WTC11 (cell line): ENCODE results near the gene RAPGEF3. TPM values are rescaled to one million over a fixed set of nuclear protein-coding genes. Genes with fewer than 3 reads are reported as not detected.
A peak's percentile ranks its signal among the peaks of the same experiment; 100 is the strongest.

Source experiments
- ATAC-seq: fragments of 200-7000 bp; cut with Tn5 transposase; 2 replicates; pipeline ENCODE4 v1.10.0; 2021; ENCODE audit warnings: mild to moderate bottlenecking, moderate library complexity
- CTCF ChIA-PET: fragments of 300-600 bp; sonication (Branson Sonifier 250); formaldehyde crosslinking; loops from one replicate; lab custom pipeline; 2021; ENCODE audit warnings: antibody characterized with exemption; lab: Charles Lee
- POLR2A ChIA-PET: fragments of 350-600 bp; sonication (Branson Sonifier 250); formaldehyde crosslinking; loops from one replicate; lab custom pipeline; 2021; ENCODE audit warnings: antibody characterized with exemption; lab: Charles Lee
- DNase-seq: peaks from one replicate; pipeline ENCODE4 v3.0.0; 2021; ENCODE audit warnings: low spot score
- H3K27ac Mint-ChIP-seq: 2 replicates; pipeline ENCODE4 v1.8.0; 2021; ENCODE audit warnings: mixed read lengths
- H3K27me3 Mint-ChIP-seq: 2 replicates; pipeline ENCODE4 v1.8.0; 2021; ENCODE audit warnings: low read depth, mild to moderate bottlenecking, moderate library complexity, mixed read lengths
- H3K36me3 Mint-ChIP-seq: 2 replicates; pipeline ENCODE4 v1.8.0; 2021; ENCODE audit warnings: mixed read lengths
- H3K4me1 Mint-ChIP-seq: 2 replicates; pipeline ENCODE4 v1.8.0; 2022; ENCODE audit warnings: mixed read lengths
- H3K4me3 Mint-ChIP-seq: 2 replicates; pipeline ENCODE4 v1.8.0; 2021; ENCODE audit warnings: mild to moderate bottlenecking, moderate library complexity, mixed read lengths
- H3K9me3 Mint-ChIP-seq: 2 replicates; pipeline ENCODE4 v1.8.0; 2021; ENCODE audit warnings: mixed read lengths
- CREM ChIP-seq: sonication (generic); formaldehyde crosslinking; IDR thresholded peaks from 2 replicates; pipeline ENCODE4 v1.8.1; 2022; ENCODE audit warnings: mild to moderate bottlenecking, missing genetic modification reagents, moderate library complexity
- CTCF ChIP-seq: fragments of 200-600 bp; IDR thresholded peaks from 2 replicates; pipeline ENCODE4 v1.8.0; 2022; ENCODE audit warnings: antibody characterized with exemption
- HMGA2 ChIP-seq: fragments of 250-450 bp; sonication (Bioruptor Pico); IDR thresholded peaks from 2 replicates; pipeline ENCODE4 v1.4.0; 2021; ENCODE audit warnings: mild to moderate bottlenecking, moderate library complexity
- JAZF1 ChIP-seq: fragments of 250-450 bp; sonication (Bioruptor Pico); IDR thresholded peaks from 2 replicates; pipeline ENCODE4 v1.9.0; 2021; ENCODE audit warnings: moderate library complexity, mild to moderate bottlenecking, inconsistent platforms
- MYBL2 ChIP-seq: sonication (generic); formaldehyde crosslinking; IDR thresholded peaks from 2 replicates; pipeline ENCODE4 v1.8.1; 2023; ENCODE audit warnings: mild to moderate bottlenecking, moderate library complexity, missing genetic modification reagents
- PRDM15 ChIP-seq: sonication (generic); formaldehyde crosslinking; IDR thresholded peaks from 2 replicates; pipeline ENCODE4 v1.8.0; 2022; ENCODE audit warnings: missing genetic modification reagents
- RORB ChIP-seq: fragments of 250-450 bp; sonication (Bioruptor Pico); IDR thresholded peaks from 2 replicates; pipeline ENCODE4 v1.9.0; 2021; ENCODE audit warnings: mild to moderate bottlenecking
- ZNF281 ChIP-seq: sonication (generic); formaldehyde crosslinking; IDR thresholded peaks from 2 replicates; pipeline ENCODE4 v1.8.0; 2023; ENCODE audit warnings: mild to moderate bottlenecking, missing genetic modification reagents
- ZNF512 ChIP-seq: sonication (generic); formaldehyde crosslinking; IDR thresholded peaks from 2 replicates; pipeline ENCODE4 v1.8.1; 2022; ENCODE audit warnings: missing genetic modification reagents, borderline replicate concordance
- total RNA-seq: library from RNA; stranded (reverse); gene quantifications from 3 replicates; pipeline ENCODE4 v1.2.3, GENCODE V29; 2021
- TF ChIP-seq, protein P1 (sequence below): sonication (generic); formaldehyde crosslinking; IDR thresholded peaks from 2 replicates; pipeline ENCODE4 v1.8.1; 2023; ENCODE audit warnings: mild to moderate bottlenecking, missing genetic modification reagents, moderate library complexity
- TF ChIP-seq, protein P2 (sequence below): sonication (generic); formaldehyde crosslinking; IDR thresholded peaks from 2 replicates; pipeline ENCODE4 v1.8.1; 2023; ENCODE audit warnings: mild to moderate bottlenecking, missing genetic modification reagents, borderline replicate concordance
- TF ChIP-seq, protein P3 (sequence below): sonication (generic); formaldehyde crosslinking; IDR thresholded peaks from 2 replicates; pipeline ENCODE4 v1.8.1; 2022; ENCODE audit warnings: low read depth, mild to moderate bottlenecking, moderate library complexity, missing genetic modification reagents, borderline replicate concordance

RAPGEF3 gene
- total RNA-seq, 1 experiment from 2014 or later: 13.3 TPM

DNA sequence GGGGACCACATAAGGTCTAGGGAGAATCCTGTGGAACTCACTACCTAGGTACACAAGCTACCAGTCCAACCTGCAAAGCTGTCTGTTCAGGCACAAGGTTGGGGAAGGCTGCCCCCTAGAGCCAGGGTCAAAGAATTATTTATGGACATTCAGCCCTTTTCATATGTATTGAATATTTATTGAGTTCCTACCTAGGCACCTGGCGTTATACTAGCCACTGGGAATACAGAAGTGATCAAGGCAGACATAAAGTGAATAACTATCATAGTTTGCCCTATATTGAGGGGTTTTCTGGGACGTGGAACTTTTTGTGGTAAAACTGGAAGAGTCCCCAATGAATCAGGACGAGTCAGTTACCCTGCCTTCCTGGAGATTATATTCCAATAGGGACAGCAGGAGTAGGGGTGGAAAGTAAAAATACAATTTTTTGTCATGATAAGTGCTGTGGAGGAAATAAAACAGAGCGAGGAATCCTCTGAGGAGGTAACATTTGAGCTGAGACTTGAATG lies 8.6 kb upstream of the RAPGEF3 start:
- CTCF ChIA-PET: interaction anchor here (0.6 to 19.3 kb wide), 26 partner anchors 11 to 1610 kb away, joined by 3 to 735 read pairs (median 4); partner anchors contain the start of genes HDAC7, RAPGEF3 and VDR
- Mint-ChIP-seq H3K36me3 (no peaks in the 10 kb centered on the region), H3K9me3 (no peaks in the 10 kb centered on the region), H3K27me3 (peaks cover 6% of the 10 kb centered on the region), H3K27ac (no peak overlapping the region), H3K4me1 (peaks cover 18% of the 10 kb centered on the region), H3K4me3 (no peak overlapping the region)
- peak; percentile 61 for ATAC-seq
- no peak for TF ChIP-seq JAZF1 (CRISPR knock-in tag)
- TF ChIP-seq ZNF281 (CRISPR knock-in tag): no peak
- no peak for TF ChIP-seq RORB (CRISPR knock-in tag)
- TF ChIP-seq CTCF: peak; percentile 51; the same call in 1 of the 2 replicates
- TF ChIP-seq CREM (CRISPR knock-in tag): no peak
- no peak for TF ChIP-seq HMGA2 (CRISPR knock-in tag)
- TF ChIP-seq, protein P1, sequence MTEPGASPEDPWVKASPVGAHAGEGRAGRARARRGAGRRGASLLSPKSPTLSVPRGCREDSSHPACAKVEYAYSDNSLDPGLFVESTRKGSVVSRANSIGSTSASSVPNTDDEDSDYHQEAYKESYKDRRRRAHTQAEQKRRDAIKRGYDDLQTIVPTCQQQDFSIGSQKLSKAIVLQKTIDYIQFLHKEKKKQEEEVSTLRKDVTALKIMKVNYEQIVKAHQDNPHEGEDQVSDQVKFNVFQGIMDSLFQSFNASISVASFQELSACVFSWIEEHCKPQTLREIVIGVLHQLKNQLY (CRISPR knock-in tag): no peak
- TF ChIP-seq, protein P2, sequence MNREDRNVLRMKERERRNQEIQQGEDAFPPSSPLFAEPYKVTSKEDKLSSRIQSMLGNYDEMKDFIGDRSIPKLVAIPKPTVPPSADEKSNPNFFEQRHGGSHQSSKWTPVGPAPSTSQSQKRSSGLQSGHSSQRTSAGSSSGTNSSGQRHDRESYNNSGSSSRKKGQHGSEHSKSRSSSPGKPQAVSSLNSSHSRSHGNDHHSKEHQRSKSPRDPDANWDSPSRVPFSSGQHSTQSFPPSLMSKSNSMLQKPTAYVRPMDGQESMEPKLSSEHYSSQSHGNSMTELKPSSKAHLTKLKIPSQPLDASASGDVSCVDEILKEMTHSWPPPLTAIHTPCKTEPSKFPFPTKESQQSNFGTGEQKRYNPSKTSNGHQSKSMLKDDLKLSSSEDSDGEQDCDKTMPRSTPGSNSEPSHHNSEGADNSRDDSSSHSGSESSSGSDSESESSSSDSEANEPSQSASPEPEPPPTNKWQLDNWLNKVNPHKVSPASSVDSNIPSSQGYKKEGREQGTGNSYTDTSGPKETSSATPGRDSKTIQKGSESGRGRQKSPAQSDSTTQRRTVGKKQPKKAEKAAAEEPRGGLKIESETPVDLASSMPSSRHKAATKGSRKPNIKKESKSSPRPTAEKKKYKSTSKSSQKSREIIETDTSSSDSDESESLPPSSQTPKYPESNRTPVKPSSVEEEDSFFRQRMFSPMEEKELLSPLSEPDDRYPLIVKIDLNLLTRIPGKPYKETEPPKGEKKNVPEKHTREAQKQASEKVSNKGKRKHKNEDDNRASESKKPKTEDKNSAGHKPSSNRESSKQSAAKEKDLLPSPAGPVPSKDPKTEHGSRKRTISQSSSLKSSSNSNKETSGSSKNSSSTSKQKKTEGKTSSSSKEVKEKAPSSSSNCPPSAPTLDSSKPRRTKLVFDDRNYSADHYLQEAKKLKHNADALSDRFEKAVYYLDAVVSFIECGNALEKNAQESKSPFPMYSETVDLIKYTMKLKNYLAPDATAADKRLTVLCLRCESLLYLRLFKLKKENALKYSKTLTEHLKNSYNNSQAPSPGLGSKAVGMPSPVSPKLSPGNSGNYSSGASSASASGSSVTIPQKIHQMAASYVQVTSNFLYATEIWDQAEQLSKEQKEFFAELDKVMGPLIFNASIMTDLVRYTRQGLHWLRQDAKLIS (CRISPR knock-in tag): no peak
- peak; percentile 76 for DNase-seq
- POLR2A ChIA-PET: interaction anchor here (0.8 to 1.5 kb wide), 7 partner anchors 9 to 61 kb away, joined by 3 to 6 read pairs (median 4); partner anchors contain the start of genes RAPGEF3 and RPAP3

DNA sequence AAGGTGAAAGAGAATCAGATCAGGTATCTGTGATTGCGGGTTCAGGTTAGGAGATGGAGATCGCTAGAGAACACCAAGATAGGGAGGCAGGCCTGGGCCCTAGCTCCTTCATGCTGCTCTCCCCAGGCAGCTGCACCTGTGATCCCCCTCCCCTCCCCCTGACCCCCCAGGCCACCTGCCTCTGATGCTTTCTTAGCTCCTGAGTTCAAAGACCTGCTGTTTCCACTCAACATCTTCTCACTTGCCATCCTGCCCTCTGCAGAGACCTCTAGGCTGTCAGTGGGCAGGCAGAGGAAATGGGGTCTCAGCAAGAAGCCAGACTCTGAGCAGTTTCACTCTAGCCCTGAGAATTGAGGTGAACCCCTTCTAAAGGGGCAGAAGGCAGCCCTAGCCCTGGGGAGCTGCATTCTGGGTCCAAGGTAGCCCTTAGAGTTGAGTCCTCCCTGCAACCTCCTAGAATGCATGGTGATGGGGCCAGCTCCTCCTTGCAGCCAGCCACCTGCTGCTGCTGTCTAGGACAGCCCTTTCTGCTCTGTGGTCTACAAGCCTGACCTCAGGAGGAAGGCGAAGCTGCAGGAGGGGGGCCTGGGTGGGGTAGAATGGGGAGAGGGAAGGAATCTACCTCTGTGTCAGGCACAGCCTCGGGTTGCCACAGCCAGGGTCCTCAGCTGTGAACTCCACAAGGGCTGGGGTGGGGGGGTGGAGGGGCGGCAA lies 8.0 kb upstream of the RAPGEF3 start:
- no peak for DNase-seq
- POLR2A ChIA-PET: interaction anchor here (0.8 to 1.5 kb wide), 7 partner anchors 8 to 61 kb away, joined by 3 to 6 read pairs (median 4); partner anchors contain the start of genes RAPGEF3 and RPAP3
- TF ChIP-seq ZNF512 (CRISPR knock-in tag): no peak
- TF ChIP-seq, protein P3, sequence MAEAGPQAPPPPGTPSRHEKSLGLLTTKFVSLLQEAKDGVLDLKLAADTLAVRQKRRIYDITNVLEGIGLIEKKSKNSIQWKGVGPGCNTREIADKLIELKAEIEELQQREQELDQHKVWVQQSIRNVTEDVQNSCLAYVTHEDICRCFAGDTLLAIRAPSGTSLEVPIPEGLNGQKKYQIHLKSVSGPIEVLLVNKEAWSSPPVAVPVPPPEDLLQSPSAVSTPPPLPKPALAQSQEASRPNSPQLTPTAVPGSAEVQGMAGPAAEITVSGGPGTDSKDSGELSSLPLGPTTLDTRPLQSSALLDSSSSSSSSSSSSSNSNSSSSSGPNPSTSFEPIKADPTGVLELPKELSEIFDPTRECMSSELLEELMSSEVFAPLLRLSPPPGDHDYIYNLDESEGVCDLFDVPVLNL (CRISPR knock-in tag): no peak
- no peak; the same call in 1 of the 2 replicates for TF ChIP-seq CTCF
- TF ChIP-seq MYBL2 (CRISPR knock-in tag): no peak
- TF ChIP-seq PRDM15: no peak

More for the DNA sequence above, 8.0 kb upstream of the RAPGEF3 start:
- Mint-ChIP-seq H3K4me1 (peaks cover 15% of the 10 kb centered on the region), H3K9me3 (no peaks in the 10 kb centered on the region), H3K36me3 (no peaks in the 10 kb centered on the region), H3K27ac (no peak overlapping the region), H3K27me3 (peaks cover 3% of the 10 kb centered on the region; the same call in 1 of the 2 replicates), H3K4me3 (no peak overlapping the region)
- peak; percentile 7 for ATAC-seq
- CTCF ChIA-PET: interaction anchor here (0.6 to 19.3 kb wide), 32 partner anchors 12 to 1610 kb away, joined by 3 to 735 read pairs (median 4); partner anchors contain the start of genes HDAC7, RAPGEF3 and VDR
